WTC11 (cell line): ENCODE data around the gene FHL1. TPM values are rescaled to one million over a fixed set of nuclear protein-coding genes. Genes with fewer than 3 reads are reported as not detected.

ENCODE experiments used
- ATAC-seq: fragments of 200-7000 bp; cut with Tn5 transposase; 2 replicates; pipeline ENCODE4 v1.10.0; 2021; ENCODE audit warnings: mild to moderate bottlenecking, moderate library complexity
- CTCF ChIA-PET: fragments of 300-600 bp; sonication (Branson Sonifier 250); formaldehyde crosslinking; loops from one replicate; lab custom pipeline; 2021; ENCODE audit warnings: antibody characterized with exemption; lab: Charles Lee
- POLR2A ChIA-PET: fragments of 350-600 bp; sonication (Branson Sonifier 250); formaldehyde crosslinking; loops from one replicate; lab custom pipeline; 2021; ENCODE audit warnings: antibody characterized with exemption; lab: Charles Lee
- DNase-seq: peaks from one replicate; pipeline ENCODE4 v3.0.0; 2021; ENCODE audit warnings: low spot score
- H3K27ac Mint-ChIP-seq: 2 replicates; pipeline ENCODE4 v1.8.0; 2021; ENCODE audit warnings: mixed read lengths
- H3K27me3 Mint-ChIP-seq: 2 replicates; pipeline ENCODE4 v1.8.0; 2021; ENCODE audit warnings: low read depth, mild to moderate bottlenecking, moderate library complexity, mixed read lengths
- H3K36me3 Mint-ChIP-seq: 2 replicates; pipeline ENCODE4 v1.8.0; 2021; ENCODE audit warnings: mixed read lengths
- H3K4me1 Mint-ChIP-seq: 2 replicates; pipeline ENCODE4 v1.8.0; 2022; ENCODE audit warnings: mixed read lengths
- H3K4me3 Mint-ChIP-seq: 2 replicates; pipeline ENCODE4 v1.8.0; 2021; ENCODE audit warnings: mild to moderate bottlenecking, moderate library complexity, mixed read lengths
- H3K9me3 Mint-ChIP-seq: 2 replicates; pipeline ENCODE4 v1.8.0; 2021; ENCODE audit warnings: mixed read lengths
- ELF4 ChIP-seq: sonication (generic); formaldehyde crosslinking; IDR thresholded peaks from 2 replicates; pipeline ENCODE4 v1.8.1; 2022; ENCODE audit warnings: low read depth, mild to moderate bottlenecking, moderate library complexity, missing genetic modification reagents
- FOXP1 ChIP-seq: sonication (generic); formaldehyde crosslinking; IDR thresholded peaks from 2 replicates; pipeline ENCODE4 v1.8.0; 2022; ENCODE audit warnings: missing genetic modification reagents, mild to moderate bottlenecking, moderate library complexity, borderline replicate concordance
- GABPB1 ChIP-seq: sonication (generic); formaldehyde crosslinking; IDR thresholded peaks from 2 replicates; pipeline ENCODE4 v1.8.1; 2023; ENCODE audit warnings: mild to moderate bottlenecking, missing genetic modification reagents
- GTF2I ChIP-seq: fragments of 250-450 bp; sonication (Bioruptor Pico); conservative IDR thresholded peaks from 2 replicates; pipeline ENCODE4 v1.4.0; 2021; ENCODE audit warnings: mild to moderate bottlenecking
- MYBL2 ChIP-seq: sonication (generic); formaldehyde crosslinking; IDR thresholded peaks from 2 replicates; pipeline ENCODE4 v1.8.1; 2023; ENCODE audit warnings: mild to moderate bottlenecking, moderate library complexity, missing genetic modification reagents
- NFATC4 ChIP-seq: fragments of 250-450 bp; sonication (Bioruptor Pico); IDR thresholded peaks from 2 replicates; pipeline ENCODE4 v1.9.0; 2021; ENCODE audit warnings: mild to moderate bottlenecking
- NFYB ChIP-seq: sonication (generic); formaldehyde crosslinking; conservative IDR thresholded peaks from 2 replicates; pipeline ENCODE4 v1.8.0; 2022; ENCODE audit warnings: low read depth, missing genetic modification reagents
- NR1H2 ChIP-seq: sonication (generic); formaldehyde crosslinking; IDR thresholded peaks from 2 replicates; pipeline ENCODE4 v1.9.0; 2021; ENCODE audit warnings: mild to moderate bottlenecking, moderate library complexity, missing genetic modification reagents
- NR2C2 ChIP-seq: sonication (generic); formaldehyde crosslinking; IDR thresholded peaks from 2 replicates; pipeline ENCODE4 v1.8.0; 2022; ENCODE audit warnings: mild to moderate bottlenecking, missing genetic modification reagents
- TEAD1 ChIP-seq: sonication (generic); formaldehyde crosslinking; IDR thresholded peaks from 2 replicates; pipeline ENCODE4 v1.8.0; 2022; ENCODE audit warnings: mild to moderate bottlenecking, missing genetic modification reagents
- TP53 ChIP-seq: sonication (generic); formaldehyde crosslinking; IDR thresholded peaks from 2 replicates; pipeline ENCODE4 v1.8.1; 2023; ENCODE audit warnings: mild to moderate bottlenecking, missing genetic modification reagents
- ZNF416 ChIP-seq: fragments of 250-450 bp; sonication (Bioruptor Pico); IDR thresholded peaks from 2 replicates; pipeline ENCODE4 v1.9.0; 2021; ENCODE audit warnings: mild to moderate bottlenecking, inconsistent platforms
- total RNA-seq: library from RNA; stranded (reverse); gene quantifications from 3 replicates; pipeline ENCODE4 v1.2.3, GENCODE V29; 2021
- TF ChIP-seq, protein P1 (sequence below): sonication (generic); formaldehyde crosslinking; IDR thresholded peaks from 2 replicates; pipeline ENCODE4 v1.8.1; 2023; ENCODE audit warnings: mild to moderate bottlenecking, missing genetic modification reagents, borderline replicate concordance
- TF ChIP-seq, protein P2 (sequence below): sonication (generic); formaldehyde crosslinking; conservative IDR thresholded peaks from 2 replicates; pipeline ENCODE4 v1.8.1; 2022; ENCODE audit warnings: mild to moderate bottlenecking, missing genetic modification reagents
- TF ChIP-seq, protein P3 (sequence below): fragments of 250-450 bp; sonication (Bioruptor Pico); IDR thresholded peaks from 2 replicates; pipeline ENCODE4 v1.9.0; 2021; ENCODE audit warnings: mild to moderate bottlenecking
- TF ChIP-seq, protein P4 (sequence below): sonication (generic); formaldehyde crosslinking; IDR thresholded peaks from 2 replicates; pipeline ENCODE4 v1.8.0; 2023; ENCODE audit warnings: missing genetic modification reagents
- TF ChIP-seq, protein P5 (sequence below): fragments of 250-450 bp; sonication (Bioruptor Pico); conservative IDR thresholded peaks from 2 replicates; pipeline ENCODE4 v1.9.0; 2021; ENCODE audit warnings: mild to moderate bottlenecking
- TF ChIP-seq, protein P6 (sequence below): sonication (generic); formaldehyde crosslinking; IDR thresholded peaks from 2 replicates; pipeline ENCODE4 v1.8.1; 2022; ENCODE audit warnings: low read depth, missing genetic modification reagents, borderline replicate concordance
- TF ChIP-seq, protein P7 (sequence below): sonication (generic); formaldehyde crosslinking; IDR thresholded peaks from 2 replicates; pipeline ENCODE4 v1.8.1; 2023; ENCODE audit warnings: mild to moderate bottlenecking, missing genetic modification reagents

FHL1 gene
- total RNA-seq, 1 experiment from 2014 or later = 43.5 TPM

DNA sequence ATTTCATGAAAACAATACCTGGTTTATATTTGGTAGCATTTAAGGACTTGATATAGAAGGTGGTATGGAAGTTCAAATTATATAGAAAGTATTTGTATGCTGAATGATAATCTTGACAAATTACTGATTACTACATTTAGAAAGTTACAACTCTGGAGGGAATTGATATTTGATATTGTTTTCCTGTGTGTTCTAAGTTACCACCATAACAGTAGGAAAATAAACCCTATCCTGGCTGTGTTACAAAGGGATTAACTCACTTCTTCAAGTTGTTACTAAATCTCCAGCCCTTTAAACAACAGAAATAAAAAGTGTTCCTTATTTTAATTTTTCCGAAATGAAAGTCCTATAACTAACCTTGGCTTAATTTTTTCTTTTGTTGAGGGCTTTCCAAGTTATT is 36.6 kb downstream of the FHL1 start:
- ATAC-seq (no peak), DNase-seq (no peak)
- Mint-ChIP-seq H3K4me3 (no peak overlapping the region), H3K27me3 (no peaks in the 10 kb centered on the region), H3K4me1 (no peaks in the 10 kb centered on the region), H3K36me3 (no peaks in the 10 kb centered on the region), H3K9me3 (no peaks in the 10 kb centered on the region), H3K27ac (no peak overlapping the region)
- ChIA-PET POLR2A (no interaction called here), CTCF (no interaction called here)
- TF ChIP-seq, protein P1, sequence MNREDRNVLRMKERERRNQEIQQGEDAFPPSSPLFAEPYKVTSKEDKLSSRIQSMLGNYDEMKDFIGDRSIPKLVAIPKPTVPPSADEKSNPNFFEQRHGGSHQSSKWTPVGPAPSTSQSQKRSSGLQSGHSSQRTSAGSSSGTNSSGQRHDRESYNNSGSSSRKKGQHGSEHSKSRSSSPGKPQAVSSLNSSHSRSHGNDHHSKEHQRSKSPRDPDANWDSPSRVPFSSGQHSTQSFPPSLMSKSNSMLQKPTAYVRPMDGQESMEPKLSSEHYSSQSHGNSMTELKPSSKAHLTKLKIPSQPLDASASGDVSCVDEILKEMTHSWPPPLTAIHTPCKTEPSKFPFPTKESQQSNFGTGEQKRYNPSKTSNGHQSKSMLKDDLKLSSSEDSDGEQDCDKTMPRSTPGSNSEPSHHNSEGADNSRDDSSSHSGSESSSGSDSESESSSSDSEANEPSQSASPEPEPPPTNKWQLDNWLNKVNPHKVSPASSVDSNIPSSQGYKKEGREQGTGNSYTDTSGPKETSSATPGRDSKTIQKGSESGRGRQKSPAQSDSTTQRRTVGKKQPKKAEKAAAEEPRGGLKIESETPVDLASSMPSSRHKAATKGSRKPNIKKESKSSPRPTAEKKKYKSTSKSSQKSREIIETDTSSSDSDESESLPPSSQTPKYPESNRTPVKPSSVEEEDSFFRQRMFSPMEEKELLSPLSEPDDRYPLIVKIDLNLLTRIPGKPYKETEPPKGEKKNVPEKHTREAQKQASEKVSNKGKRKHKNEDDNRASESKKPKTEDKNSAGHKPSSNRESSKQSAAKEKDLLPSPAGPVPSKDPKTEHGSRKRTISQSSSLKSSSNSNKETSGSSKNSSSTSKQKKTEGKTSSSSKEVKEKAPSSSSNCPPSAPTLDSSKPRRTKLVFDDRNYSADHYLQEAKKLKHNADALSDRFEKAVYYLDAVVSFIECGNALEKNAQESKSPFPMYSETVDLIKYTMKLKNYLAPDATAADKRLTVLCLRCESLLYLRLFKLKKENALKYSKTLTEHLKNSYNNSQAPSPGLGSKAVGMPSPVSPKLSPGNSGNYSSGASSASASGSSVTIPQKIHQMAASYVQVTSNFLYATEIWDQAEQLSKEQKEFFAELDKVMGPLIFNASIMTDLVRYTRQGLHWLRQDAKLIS (CRISPR knock-in tag) = no peak

DNA sequence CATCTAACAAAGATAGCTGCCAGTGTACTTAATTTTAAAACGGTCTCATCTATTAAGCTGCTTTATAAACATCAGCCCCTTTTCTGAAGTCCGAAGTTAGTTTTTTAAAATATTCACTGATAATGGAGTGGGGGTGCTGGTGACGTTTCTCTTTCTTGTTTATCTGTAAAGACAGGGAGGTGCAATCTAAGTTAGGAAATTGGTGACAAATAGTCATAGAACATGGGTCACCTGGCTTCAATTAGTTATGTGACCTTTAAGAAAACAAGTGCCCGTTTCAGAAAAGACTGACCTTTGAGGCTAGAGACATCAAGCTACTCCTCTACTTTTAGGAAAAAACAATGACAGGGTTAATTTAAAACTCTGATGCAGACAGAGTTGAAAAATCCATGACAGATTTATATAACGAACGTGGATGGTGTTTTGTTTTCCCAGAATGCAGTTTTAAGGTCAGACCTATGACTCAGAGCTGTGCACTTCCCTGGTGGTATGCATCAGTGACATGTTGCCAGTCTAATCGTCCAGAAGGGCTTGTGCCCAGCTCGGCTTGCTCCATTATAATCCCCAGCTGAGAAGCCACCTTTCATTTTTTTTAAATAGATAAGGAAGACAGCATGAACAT is 38.2 kb downstream of the FHL1 start:
- ATAC-seq (no peak), DNase-seq (no peak)
- no peak overlapping the region for H3K4me3 Mint-ChIP-seq
- TF ChIP-seq NFATC4 (CRISPR knock-in tag) (no peak), GTF2I (CRISPR knock-in tag) (no peak), MYBL2 (no peak), NR1H2 (CRISPR knock-in tag) (no peak), NFYB (no peak), TEAD1 (CRISPR knock-in tag) (no peak), FOXP1 (CRISPR knock-in tag) (no peak), ZNF416 (CRISPR knock-in tag) (no peak), GABPB1 (CRISPR knock-in tag) (no peak), ELF4 (CRISPR knock-in tag) (no peak), NR2C2 (CRISPR knock-in tag) (no peak), TP53 (CRISPR knock-in tag) (no peak)
- TF ChIP-seq, protein P2, sequence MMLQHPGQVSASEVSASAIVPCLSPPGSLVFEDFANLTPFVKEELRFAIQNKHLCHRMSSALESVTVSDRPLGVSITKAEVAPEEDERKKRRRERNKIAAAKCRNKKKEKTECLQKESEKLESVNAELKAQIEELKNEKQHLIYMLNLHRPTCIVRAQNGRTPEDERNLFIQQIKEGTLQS (CRISPR knock-in tag) = no peak
- TF ChIP-seq, protein P3, sequence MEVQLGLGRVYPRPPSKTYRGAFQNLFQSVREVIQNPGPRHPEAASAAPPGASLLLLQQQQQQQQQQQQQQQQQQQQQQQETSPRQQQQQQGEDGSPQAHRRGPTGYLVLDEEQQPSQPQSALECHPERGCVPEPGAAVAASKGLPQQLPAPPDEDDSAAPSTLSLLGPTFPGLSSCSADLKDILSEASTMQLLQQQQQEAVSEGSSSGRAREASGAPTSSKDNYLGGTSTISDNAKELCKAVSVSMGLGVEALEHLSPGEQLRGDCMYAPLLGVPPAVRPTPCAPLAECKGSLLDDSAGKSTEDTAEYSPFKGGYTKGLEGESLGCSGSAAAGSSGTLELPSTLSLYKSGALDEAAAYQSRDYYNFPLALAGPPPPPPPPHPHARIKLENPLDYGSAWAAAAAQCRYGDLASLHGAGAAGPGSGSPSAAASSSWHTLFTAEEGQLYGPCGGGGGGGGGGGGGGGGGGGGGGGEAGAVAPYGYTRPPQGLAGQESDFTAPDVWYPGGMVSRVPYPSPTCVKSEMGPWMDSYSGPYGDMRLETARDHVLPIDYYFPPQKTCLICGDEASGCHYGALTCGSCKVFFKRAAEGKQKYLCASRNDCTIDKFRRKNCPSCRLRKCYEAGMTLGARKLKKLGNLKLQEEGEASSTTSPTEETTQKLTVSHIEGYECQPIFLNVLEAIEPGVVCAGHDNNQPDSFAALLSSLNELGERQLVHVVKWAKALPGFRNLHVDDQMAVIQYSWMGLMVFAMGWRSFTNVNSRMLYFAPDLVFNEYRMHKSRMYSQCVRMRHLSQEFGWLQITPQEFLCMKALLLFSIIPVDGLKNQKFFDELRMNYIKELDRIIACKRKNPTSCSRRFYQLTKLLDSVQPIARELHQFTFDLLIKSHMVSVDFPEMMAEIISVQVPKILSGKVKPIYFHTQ (CRISPR knock-in tag) = no peak
- TF ChIP-seq, protein P4, sequence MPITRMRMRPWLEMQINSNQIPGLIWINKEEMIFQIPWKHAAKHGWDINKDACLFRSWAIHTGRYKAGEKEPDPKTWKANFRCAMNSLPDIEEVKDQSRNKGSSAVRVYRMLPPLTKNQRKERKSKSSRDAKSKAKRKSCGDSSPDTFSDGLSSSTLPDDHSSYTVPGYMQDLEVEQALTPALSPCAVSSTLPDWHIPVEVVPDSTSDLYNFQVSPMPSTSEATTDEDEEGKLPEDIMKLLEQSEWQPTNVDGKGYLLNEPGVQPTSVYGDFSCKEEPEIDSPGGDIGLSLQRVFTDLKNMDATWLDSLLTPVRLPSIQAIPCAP (CRISPR knock-in tag) = no peak
- TF ChIP-seq, protein P5, sequence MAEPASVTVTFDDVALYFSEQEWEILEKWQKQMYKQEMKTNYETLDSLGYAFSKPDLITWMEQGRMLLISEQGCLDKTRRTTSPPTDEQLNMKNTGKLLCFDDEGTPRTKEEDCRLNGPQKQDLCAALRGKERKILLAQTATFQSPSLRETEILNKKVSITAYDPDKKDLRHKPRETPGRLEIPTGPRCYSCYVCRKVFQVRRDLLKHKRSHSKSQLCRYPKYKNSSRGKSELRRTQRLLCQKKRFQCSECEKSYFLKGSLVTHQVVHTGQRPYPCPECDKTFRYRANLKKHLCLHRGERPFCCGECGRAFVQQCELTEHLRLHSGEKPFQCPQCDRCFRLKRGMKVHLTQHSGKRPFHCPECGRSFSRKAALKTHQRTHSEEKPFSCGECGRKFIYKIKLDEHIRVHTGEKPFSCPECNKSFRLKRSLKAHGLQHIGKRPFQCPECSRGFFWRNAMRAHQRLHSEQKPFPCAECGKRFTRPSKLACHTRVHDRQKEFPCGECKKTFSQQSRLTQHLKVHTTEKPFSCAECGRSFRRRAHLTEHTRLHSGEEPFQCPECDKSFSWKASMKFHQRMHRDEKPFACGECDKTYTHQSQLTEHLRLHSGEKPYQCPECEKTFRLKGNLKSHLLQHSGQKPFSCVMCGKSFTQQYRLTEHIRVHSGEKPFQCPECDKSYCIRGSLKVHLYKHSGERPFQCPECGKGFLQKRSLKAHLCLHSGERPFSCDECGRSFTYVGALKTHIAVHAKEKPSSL = no peak
- TF ChIP-seq, protein P6, sequence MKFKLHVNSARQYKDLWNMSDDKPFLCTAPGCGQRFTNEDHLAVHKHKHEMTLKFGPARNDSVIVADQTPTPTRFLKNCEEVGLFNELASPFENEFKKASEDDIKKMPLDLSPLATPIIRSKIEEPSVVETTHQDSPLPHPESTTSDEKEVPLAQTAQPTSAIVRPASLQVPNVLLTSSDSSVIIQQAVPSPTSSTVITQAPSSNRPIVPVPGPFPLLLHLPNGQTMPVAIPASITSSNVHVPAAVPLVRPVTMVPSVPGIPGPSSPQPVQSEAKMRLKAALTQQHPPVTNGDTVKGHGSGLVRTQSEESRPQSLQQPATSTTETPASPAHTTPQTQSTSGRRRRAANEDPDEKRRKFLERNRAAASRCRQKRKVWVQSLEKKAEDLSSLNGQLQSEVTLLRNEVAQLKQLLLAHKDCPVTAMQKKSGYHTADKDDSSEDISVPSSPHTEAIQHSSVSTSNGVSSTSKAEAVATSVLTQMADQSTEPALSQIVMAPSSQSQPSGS (CRISPR knock-in tag) = no peak
- TF ChIP-seq, protein P7, sequence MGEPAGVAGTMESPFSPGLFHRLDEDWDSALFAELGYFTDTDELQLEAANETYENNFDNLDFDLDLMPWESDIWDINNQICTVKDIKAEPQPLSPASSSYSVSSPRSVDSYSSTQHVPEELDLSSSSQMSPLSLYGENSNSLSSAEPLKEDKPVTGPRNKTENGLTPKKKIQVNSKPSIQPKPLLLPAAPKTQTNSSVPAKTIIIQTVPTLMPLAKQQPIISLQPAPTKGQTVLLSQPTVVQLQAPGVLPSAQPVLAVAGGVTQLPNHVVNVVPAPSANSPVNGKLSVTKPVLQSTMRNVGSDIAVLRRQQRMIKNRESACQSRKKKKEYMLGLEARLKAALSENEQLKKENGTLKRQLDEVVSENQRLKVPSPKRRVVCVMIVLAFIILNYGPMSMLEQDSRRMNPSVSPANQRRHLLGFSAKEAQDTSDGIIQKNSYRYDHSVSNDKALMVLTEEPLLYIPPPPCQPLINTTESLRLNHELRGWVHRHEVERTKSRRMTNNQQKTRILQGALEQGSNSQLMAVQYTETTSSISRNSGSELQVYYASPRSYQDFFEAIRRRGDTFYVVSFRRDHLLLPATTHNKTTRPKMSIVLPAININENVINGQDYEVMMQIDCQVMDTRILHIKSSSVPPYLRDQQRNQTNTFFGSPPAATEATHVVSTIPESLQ (CRISPR knock-in tag) = no peak
- ChIA-PET CTCF (no interaction called here), POLR2A (no interaction called here)
- H3K27me3 Mint-ChIP-seq = no peaks in the 10 kb centered on the region
- H3K36me3 Mint-ChIP-seq = no peaks in the 10 kb centered on the region
- H3K4me1 Mint-ChIP-seq = no peaks in the 10 kb centered on the region
- H3K9me3 Mint-ChIP-seq = no peaks in the 10 kb centered on the region
- H3K27ac Mint-ChIP-seq = no peak overlapping the region
